ENCODE data around the gene APIP. TPM values are rescaled to one million over a fixed set of nuclear protein-coding genes. Genes with fewer than 3 reads are reported as not detected.

The APIP gene, protein sequence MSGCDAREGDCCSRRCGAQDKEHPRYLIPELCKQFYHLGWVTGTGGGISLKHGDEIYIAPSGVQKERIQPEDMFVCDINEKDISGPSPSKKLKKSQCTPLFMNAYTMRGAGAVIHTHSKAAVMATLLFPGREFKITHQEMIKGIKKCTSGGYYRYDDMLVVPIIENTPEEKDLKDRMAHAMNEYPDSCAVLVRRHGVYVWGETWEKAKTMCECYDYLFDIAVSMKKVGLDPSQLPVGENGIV
- total RNA-seq = 22.2 and 22.7 TPM in 2 replicates

DNA sequence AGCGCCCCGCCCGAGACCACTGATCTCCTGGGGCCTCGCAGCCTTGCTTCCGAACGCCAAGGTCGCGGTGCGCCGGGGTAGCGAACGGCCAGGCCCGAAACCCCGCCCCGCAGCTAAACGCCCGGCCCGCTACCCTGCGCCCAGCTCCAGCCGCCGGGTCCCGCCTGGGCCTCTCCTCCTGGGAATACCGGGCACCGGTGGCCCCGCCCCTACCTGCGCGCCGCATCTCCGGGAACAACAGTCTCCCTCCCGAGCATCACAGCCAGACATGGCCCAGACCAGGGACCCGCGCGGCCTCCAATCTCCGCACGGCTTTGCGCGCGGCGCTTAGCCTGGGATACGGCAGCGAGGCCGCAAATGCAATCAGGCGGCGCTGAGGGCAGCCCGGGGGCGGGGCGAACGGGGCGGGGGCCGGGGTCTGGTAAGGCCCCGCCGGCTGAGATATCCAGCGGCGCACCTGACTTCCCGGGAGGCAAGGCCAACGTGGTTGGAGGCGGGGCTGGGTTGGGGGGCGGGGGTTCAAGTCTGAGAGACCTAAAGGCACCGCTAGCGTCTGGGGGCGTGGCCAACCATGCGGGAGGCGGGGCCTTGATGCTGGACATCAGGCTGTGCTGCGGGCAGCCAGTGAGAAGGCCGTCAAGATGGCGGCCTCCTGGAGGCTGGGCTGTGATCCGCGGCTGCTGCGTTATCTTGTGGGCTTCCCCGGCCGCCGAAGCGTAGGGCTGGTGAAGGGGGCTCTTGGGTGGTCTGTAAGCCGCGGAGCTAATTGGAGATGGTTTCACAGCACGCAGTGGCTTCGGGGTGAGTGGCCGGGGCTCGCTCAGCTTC, at the start of gene APIP, which contains the start of gene PDHX:
Gene APIP, minus strand, starts transcription at position 365 of the 828 bp plus-strand sequence. Its CDS starts 95 bp downstream, at position 270.
Gene PDHX, plus strand, starts transcription at position 604 of the 828 bp plus-strand sequence. Its CDS starts 38 bp downstream, at position 642.

Small RNAs within 50 kb of the gene (small RNA-seq; reads per million reads assigned to genes)
- not detected for gene MIR1343

Other genes starting within 250 kb of the APIP start
- gene PDHX, start 239 bp upstream of the APIP start, total RNA-seq = 33.3 and 46.7 TPM in 2 replicates
- gene CD44, start 222.8 kb upstream of the APIP start, total RNA-seq = 478 and 541 TPM in 2 replicates

Measured in articular chondrocyte of knee joint (primary cell).